GM18868 (cell line): ENCODE data around the gene RNU1-2.
"Not testable (repeated sequence)": the region's sequence is repeated elsewhere in the genome, so short reads cannot be mapped to it uniquely, and the experiment has no call there.

Experiments
- ATAC-seq: cut with Tn5 transposase; IDR thresholded peaks from one replicate; pipeline ENCODE4 v1.9.1; 2021; ENCODE audit warnings: mild to moderate bottlenecking, moderate library complexity; ENCODE audit not compliant: unreplicated experiment

RNU1-2 gene

DNA sequence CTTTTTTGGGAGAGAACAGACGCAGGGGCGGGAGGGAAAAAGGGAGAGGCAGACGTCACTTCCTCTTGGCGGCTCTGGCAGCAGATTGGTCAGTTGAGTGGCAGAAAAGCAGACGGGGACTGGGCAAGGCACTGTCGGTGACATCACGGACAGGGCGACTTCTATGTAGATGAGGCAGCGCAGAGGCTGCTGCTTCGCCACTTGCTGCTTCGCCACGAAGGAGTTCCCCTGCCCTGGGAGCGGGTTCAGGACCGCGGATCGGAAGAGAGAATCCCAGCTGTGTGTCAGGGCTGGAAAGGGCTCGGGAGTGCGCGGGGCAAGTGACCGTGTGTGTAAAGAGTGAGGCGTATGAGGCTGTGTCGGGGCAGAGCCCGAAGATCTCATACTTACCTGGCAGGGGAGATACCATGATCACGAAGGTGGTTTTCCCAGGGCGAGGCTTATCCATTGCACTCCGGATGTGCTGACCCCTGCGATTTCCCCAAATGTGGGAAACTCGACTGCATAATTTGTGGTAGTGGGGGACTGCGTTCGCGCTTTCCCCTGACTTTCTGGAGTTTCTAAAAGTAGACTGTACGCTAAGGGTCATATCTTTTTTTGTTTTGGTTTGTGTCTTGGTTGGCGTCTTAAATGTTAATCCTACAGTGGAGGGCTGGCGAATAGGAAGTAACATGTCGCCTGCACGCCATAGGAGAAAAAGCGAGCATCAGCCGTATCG is at the start of gene RNU1-2:
Gene RNU1-2, plus strand, starts transcription at position 383 of the 718 bp plus-strand sequence.
- peak; percentile 94 for ATAC-seq

DNA sequence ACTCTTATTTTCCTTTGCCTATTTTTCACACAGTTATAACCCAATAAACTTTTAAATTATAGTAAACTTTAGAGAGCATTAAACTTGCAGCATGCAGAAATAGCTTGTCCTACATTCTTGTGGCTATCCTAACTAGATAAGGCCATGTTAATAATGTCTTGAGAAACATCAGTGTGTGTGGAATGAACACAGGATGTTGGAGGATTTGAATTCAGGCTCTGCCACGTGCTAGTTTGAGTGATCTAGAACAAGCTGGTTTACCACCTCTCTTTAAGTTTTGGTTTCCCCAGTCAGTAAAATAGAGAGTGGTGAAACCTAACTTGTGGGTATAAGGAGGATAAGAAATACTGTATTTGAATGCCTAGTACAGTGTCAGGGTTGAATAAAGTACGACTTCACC is 39.6 kb upstream of the RNU1-2 start:
- ATAC-seq = not testable (repeated sequence)

- ATAC-seq = not testable (repeated sequence)
These were observed 36.4 kb upstream of the RNU1-2 start for GRCh38 chr1:16859167-16860041.

- ATAC-seq = not testable (repeated sequence)
These were observed 35.7 kb upstream of the RNU1-2 start for GRCh38 chr1:16860048-16860447.

DNA sequence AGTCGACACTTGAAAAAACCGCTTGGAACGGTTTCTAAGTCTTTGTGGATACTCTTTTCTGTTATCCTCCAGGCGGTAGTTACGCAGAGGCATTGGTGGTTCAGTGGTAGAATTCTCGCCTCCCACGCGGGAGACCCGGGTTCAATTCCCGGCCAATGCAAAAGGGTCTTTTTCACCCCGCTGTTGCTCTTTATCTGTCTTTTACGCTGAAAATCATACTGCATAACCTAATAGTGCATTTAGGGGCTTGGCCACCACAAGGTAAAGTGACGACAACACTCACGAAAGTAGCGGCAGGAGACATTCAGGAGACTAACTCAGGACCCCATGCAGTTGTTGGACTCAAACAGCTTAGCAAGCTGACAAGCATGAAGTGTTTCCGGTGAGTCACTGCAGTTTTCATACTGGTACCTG is 33.9 kb upstream of the RNU1-2 start:
- not testable (repeated sequence) for ATAC-seq

- not testable (repeated sequence) for ATAC-seq
These were observed 33.4 kb upstream of the RNU1-2 start for GRCh38 chr1:16862415-16862814.

GRCh38 chr1:16863024-16863423 is 32.8 kb upstream of the RNU1-2 start:
- not testable (repeated sequence) for ATAC-seq

- not testable (repeated sequence) for ATAC-seq
These were observed 28.7 kb upstream of the RNU1-2 start for GRCh38 chr1:16866926-16867707.

- not testable (repeated sequence) for ATAC-seq
These were observed 27.0 kb upstream of the RNU1-2 start for GRCh38 chr1:16868787-16869186.

- ATAC-seq = not testable (repeated sequence)
These were observed 25.8 kb upstream of the RNU1-2 start for GRCh38 chr1:16869996-16870395.

DNA sequence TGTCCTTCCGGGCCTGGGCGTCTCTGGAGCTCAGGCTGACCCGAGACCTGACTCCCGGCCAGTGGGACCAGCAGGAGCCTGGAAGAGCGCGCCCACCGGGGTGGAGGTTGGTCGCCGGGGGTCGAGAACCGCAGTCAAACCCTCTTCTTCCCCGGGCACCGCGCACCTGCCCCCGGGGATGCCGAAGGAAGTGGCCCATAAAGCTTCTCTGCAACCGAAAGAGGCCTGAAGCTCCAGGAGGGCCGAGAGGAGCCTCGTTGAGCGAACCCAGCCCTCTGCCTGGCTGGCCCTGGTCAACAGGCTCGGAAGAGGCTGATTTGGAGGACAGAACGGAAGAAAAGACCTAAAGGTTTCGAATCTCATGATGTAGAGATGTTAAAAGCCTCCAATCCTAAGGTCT is 24.6 kb upstream of the RNU1-2 start:
- ATAC-seq = not testable (repeated sequence)

DNA sequence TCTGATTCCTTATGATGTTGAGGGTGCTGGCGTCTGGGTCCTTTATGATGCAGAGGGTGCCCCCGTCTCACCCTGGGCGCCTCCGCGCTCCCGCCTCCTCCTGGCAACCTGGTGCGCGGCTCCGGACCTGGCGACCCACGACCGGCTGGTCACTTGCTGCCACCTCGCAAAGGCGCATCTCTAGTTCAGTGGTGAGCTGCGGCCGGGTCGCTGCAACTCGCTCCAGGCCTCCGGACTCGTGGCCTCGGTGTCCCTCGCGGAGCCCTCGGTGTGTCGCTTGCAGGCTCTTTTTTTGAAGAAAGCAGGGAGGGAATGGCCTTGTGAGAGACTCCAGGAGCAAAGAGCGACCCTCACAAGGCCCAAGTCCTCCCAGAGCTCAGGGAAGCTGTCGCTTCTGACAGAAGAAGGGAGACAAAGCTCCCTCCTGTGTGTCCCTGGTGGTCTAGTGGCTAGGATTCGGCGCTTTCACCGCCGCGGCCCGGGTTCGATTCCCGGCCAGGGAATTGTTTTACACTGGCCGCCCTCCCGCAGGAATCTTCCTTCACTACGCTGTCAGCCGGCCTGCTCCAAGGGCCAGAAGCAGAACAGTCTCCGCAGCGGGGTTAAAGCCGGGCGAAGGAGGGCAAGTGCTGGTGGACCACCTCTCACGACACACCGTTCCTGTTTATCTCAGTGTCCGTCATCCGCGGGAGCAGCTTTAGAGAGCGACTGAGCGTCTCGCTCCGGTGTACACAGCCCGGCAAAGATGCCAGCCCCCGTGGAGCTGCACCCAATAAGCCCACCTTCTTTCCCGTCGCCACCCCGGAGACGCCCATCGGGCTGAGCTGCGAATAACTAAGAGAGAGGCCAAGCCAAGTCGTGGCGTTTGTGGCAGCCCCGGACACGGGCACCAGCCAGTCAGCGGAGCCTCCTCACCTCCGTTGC is 23.4 kb upstream of the RNU1-2 start:
- ATAC-seq = not testable (repeated sequence)

DNA sequence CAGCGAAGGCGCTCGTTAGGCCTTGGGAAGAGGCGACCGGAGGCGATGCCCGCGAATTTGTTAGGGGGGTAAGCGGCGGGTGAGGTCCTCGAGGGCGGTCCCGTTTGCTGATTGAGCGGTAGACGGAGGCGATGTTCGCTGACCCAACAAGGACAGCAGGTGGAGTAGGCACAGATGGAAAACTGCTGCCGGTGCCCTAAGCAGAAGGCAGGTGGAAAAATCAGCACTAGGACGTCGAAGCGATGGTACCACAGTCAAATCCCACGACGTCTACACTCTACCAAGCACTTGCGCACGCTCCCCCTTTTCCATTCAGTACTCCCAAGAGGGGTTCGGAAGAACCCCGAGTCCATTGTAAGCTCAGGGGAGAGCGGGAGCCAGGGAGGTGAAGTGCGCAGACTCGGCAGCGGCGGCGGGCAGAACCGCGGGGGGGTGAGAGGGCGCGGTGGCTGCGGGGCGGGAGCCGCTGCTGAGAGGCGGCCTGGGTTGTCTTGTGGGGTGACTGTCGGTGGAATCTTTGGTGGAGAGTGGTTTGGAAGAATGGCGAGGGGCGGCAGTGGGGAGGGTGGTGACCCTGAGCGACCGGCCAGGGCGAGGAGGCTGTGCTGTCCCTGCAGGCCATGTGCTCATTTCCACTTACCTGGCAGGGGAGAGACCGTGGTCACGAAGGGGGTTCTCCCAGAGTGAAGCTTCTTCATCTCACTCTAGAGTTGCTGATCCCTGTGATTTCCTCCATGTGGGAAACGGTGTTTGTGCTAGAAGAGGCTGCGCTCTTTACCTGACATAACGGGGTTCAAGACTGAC is 22.5 kb upstream of the RNU1-2 start:
- not testable (repeated sequence) for ATAC-seq

DNA sequence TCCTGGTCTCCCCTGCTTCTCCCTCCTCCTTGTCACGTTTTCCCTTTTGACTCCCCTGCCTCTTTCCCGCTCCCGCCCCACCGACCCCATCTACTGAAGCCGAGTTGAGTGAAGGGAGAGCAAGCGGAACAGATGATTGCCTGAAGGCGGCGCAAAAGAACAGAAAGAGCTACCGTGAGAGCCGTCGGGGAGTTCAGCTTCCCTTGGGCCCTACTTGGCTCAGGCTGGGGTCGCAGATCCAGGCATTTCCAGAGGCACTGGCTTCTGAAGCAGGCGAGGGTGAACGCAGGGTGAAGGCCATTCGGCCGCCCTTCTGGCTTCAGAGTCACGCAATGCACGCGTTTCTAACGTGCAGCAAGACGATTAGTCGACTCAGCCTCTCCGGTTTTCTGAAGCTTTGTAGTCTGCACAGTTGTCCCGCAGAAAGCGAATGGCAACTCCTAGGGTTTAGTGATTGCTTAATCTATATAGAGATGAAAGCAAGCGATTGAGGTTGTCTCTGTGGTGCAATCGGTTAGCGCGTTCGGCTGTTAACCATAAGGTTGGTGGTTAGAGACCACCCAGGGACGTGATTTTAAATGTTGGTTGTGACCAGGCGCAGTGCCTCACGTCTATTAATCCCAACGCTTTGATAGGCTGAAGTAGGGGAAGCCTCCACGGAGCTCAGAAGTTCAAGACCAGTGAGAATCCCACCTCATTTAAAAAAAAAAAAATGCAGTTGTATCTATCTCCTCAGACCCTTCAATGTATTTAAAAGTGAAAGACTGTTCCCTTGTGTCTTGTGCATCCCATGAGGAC is 20.6 kb upstream of the RNU1-2 start:
- ATAC-seq = not testable (repeated sequence)

DNA sequence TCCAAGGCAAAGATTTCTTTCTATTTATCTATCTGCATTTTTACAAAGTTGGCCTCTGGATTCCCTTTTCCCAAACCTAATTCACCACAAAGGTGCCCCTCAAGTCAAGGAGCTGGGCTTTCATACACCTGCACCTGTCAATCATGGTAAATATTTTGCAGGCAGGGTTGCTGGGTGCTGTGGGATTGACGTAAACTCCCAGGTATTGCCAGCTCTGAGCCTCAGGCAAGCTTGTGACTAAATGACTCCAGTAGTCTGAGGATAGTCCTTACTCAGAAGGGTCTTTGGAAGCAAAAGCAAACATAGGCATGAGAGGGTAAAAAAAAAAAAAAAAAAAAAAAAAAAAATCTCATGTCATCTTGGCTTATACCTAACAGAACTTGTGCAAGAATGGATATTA is 14.0 kb upstream of the RNU1-2 start:
- ATAC-seq = not testable (repeated sequence)

DNA sequence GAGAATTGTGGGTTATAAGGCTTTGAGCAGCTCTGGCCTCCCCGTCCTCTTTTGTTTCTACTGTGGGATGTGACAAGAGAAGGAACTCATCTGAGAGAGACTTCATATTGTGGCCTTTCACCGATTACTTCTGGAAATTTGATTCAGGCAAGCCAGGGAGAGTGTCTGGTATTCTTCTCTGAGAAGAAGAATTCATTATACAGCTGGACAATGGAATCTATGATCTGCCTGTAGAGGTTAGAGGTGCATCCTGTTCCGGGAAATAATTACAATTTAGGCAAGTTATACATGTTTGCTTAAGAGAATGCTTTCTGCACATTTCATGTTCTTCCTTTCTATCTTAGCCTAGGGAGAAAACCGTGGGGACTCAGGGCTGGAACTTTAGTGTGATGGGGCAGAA is 12.8 kb upstream of the RNU1-2 start:
- no peak for ATAC-seq

DNA sequence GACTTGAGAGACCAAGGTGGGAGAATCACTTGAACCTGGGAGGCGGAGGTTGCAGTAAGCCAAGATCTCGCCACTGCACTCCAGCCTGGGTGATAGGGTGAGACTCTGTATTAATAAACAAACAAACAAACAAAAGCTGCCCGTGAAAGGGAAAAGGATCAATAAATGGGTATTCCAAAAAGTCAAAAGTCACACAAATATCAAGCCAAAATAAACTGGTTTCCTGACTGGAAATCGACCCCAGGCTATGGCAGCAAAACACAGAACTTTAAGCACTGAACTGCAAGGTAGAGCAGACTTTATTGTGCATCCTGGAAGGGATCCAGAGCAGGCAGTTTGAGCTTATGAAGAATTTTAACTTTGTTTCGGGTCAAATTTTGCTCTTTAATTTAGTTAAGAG is 11.3 kb upstream of the RNU1-2 start:
- not testable (repeated sequence) for ATAC-seq

DNA sequence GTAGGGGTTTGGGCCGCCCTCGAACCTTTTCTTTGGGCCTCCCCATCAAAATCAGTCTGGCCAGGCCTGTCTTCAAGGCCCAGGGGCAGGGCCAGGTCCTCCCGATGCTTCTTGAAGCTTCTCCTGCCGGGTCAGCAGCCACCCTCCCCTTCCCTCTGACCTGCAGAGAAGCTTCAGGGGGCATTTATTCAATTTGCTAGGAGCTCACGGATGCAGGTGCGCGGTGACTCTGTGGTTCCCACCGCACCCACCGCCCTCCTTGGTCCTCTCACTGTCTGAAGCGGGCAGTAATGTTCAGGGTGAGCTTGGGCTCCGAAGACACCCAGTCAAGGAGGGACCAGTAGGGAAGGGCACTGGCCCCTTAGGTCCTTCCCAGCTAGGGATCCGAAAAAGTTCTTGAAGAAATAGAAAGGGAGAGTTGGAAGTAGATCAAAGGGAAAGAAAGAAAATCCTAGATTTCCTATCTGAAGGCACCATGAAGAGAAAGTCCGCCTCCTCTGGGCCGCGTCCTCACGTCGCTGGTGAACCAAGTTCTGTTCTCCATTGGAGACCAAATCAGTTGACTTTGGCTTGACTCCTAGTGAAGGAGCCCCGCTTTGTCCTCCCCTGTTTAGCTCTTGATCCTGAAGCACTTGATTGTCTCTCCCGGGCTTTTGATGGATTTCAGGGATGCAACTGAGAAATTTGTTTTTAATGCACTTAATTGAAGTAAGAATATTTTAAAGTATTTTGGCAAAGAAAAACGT is 8.7 kb upstream of the RNU1-2 start:
- no peak for ATAC-seq
